ENCODE results near the gene RASL10A. TPM values are rescaled to one million over a fixed set of nuclear protein-coding genes. Genes with fewer than 3 reads are reported as not detected.
A peak's percentile ranks its signal among the peaks of the same experiment; 100 is the strongest.

The RASL10A gene
- total RNA-seq, 4 donors from 2014 or later: 0.85 to 9.0 (median 5.6) TPM; not detected in 1

DNA sequence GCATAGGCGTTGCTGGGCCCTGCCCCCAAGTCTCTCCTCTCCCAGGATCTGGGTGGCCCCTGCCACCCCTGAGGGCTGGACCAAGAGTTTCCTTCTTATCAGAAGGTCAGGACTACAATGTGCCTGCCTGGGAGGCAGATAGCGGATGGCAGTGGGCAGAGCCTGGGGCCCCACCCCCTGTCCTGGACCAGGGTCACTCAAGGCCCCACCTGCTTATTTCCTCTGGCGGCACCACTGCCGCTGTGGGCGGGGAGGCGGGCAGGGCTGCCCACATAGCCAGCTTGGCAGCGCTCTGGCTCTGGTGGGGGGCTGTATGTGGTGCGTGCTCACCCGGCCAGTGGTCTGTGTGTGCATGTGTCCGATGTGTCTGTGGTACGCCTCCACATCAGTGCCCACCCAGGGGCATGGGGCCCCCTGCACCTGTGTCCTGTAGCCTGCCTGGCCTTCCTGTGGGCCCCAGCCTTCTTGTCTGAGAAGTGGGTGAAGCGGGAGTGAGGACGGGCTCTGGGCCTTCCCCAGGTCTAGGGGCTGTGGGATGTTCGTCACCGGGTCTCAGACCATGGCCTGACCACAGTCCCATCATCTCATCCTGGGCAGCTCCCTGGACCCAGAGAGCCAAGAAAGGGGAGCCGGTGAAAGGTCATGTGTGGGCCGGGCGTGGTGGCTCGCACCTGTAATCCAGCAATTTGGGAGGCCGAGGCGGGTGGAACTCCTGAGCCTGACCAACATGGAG lies 6.0 kb downstream of the RASL10A start:
- peak in 2 of 3 donors; percentile 63 to 80 for DNase-seq
- Histone ChIP-seq H3K9me3 (no peaks in the 10 kb centered on the region), H3K4me3 (peak overlapping the region in 2 of 4 donors; percentile 85 to 86), H3K4me1 (peaks cover 16 to 66% (median 31%) of the 10 kb centered on the region in 4 donors), H3K27me3 (peaks cover 0 to 2% of the 10 kb centered on the region in 2 donors), H3K27ac (peak overlapping the region; percentile 12 to 86 (median 42)), H3K36me3 (no peaks in the 10 kb centered on the region)
- TF ChIP-seq, protein P1, sequence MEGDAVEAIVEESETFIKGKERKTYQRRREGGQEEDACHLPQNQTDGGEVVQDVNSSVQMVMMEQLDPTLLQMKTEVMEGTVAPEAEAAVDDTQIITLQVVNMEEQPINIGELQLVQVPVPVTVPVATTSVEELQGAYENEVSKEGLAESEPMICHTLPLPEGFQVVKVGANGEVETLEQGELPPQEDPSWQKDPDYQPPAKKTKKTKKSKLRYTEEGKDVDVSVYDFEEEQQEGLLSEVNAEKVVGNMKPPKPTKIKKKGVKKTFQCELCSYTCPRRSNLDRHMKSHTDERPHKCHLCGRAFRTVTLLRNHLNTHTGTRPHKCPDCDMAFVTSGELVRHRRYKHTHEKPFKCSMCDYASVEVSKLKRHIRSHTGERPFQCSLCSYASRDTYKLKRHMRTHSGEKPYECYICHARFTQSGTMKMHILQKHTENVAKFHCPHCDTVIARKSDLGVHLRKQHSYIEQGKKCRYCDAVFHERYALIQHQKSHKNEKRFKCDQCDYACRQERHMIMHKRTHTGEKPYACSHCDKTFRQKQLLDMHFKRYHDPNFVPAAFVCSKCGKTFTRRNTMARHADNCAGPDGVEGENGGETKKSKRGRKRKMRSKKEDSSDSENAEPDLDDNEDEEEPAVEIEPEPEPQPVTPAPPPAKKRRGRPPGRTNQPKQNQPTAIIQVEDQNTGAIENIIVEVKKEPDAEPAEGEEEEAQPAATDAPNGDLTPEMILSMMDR (IDR thresholded peaks at IDR 0.05): no peak
- TF ChIP-seq POLR2A (IDR thresholded peaks at IDR 0.05): no peak

DNA sequence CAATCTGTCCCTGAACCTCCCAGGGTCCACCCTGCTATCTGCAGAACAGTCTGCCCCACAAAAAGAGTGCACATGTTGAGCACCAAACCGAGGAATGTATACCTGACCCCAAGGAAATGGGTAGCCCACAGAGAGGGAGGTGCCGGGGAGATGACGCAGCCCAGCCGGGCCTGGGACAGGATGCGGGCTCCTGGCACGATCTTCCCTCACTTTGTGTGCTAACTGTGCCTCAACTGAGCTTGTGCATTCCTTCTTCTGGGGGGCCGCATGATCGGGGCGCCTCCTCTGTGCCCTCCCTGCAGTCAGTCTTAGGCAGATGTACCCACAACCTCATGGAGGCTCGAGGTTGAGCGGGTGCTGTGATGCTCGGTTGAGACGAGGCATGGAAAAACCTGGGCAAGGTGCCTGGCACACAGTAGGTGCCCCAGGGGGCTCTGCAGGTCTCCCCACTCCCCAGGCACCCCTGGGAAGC lies 6.7 kb downstream of the RASL10A start:
- Histone ChIP-seq H3K27ac (peak overlapping the region in 3 of 4 donors; percentile 42 to 86 (median 54)), H3K27me3 (no peaks in the 10 kb centered on the region), H3K9me3 (no peaks in the 10 kb centered on the region), H3K4me3 (peak overlapping the region in 2 of 4 donors; percentile 85 to 86), H3K4me1 (peaks cover 14 to 59% (median 28%) of the 10 kb centered on the region in 4 donors), H3K36me3 (no peaks in the 10 kb centered on the region)
- DNase-seq: peak in 1 of 3 donors; percentile 63
- TF ChIP-seq POLR2A (IDR thresholded peaks at IDR 0.05): no peak
- TF ChIP-seq, protein P1 (IDR thresholded peaks at IDR 0.05): no peak

DNA sequence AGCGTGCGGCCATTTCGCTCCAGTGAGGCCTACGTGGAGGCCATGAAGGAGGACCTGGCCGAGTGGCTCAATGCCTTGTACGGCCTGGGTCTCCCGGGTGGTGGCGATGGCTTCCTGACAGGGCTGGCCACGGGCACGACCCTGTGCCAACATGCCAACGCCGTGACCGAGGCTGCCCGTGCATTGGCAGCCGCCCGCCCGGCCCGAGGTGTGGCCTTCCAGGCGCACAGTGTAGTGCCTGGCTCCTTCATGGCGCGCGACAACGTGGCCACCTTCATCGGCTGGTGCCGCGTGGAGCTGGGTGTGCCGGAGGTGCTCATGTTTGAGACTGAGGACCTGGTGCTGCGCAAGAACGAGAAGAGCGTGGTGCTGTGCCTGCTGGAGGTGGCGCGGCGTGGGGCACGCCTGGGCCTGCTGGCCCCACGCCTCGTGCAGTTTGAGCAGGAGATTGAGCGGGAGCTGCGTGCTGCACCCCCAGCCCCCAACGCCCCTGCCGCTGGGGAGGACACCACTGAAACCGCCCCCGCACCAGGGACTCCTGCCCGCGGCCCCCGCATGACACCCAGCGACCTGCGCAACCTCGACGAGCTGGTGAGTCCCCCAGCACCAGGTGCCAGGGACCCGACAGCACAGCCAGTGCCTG lies 7.2 kb downstream of the RASL10A start:
- Histone ChIP-seq H3K4me1 (peaks cover 8 to 56% (median 25%) of the 10 kb centered on the region in 4 donors), H3K27me3 (no peaks in the 10 kb centered on the region), H3K9me3 (no peaks in the 10 kb centered on the region), H3K4me3 (peak overlapping the region in 2 of 4 donors; percentile 85 to 86), H3K27ac (peak overlapping the region in 3 of 4 donors; percentile 42 to 90 (median 86)), H3K36me3 (no peaks in the 10 kb centered on the region)
- TF ChIP-seq, protein P1 (IDR thresholded peaks at IDR 0.05): no peak
- no peak for TF ChIP-seq POLR2A (IDR thresholded peaks at IDR 0.05)
- peak in 1 of 3 donors; percentile 47 for DNase-seq

DNA sequence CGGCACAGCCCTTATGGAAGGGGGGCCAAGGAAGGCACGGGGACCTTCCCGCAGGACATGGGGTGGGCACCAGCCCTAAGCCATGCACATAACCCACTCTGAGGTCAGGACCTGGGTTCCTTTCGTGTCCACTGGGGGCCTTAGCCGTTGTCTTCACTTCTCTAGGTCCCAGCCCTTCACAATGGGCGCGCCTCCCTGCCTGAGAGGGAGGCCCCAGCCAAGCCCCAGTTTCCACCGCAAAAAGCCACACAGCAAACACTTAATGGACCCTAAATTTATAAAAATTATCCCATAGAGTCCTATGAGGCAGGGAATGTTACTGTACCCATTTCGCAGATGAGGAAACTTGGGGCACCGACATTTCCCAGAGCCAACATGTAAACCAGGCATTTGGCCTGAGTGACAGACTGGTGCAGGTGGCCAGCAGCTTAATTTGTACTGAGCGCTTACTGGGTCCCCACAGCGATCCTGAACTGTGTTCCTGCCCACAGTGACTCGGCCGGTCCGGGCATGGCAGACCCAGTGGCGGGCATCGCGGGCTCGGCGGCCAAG lies 7.8 kb downstream of the RASL10A start:
- peak overlapping the region; percentile 75 to 90 (median 84) for H3K27ac ChIP-seq
- H3K4me3 ChIP-seq: peak overlapping the region; percentile 60 to 86 (median 82)
- no peaks in the 10 kb centered on the region for H3K36me3 ChIP-seq
- no peaks in the 10 kb centered on the region for H3K9me3 ChIP-seq
- TF ChIP-seq POLR2A (IDR thresholded peaks at IDR 0.05): no peak
- TF ChIP-seq, protein P1 (IDR thresholded peaks at IDR 0.05): no peak
- no peaks in the 10 kb centered on the region for H3K27me3 ChIP-seq
- peak in 1 of 3 donors; percentile 46 for DNase-seq
- peaks cover 8 to 56% (median 25%) of the 10 kb centered on the region in 4 donors for H3K4me1 ChIP-seq

DNA sequence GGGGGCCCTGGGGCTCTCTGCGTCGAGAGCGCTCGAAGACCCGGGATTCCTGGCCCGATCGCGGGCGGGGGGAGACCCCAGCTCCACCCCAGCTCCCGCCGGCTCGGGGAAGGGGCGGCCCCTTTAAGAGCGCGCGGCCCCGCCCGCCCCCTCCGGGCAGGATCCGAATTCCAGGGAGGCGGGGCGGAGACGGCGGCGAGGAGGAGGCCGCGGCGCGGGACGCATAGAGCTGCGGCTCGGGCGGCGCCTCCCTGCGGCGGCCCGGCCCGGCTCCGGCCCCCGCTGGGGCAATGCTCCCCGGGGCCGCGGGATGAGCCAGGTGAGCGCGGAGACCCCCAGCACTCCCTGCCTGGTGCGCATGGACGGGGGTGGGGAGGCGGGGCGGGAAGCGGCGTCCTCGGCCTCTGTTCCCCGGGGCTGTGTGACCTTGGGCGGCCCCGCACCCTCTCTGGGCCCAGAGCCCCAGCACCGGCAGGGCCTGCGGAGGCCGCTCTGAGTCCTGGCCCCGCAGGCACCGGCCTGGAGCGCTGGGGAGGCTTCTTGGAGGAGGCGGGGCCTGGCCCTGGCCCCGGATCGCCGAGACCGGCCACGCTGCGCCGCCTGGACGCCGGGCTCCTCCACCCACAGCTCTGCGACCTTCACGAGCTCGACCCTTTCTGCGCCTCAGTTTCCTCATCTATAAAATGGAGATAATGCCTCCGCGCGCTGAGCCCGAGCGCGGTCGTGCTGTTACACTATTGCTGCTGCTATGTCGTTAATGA lies 8.5 kb downstream of the RASL10A start:
- DNase-seq: peak; percentile 37 to 90 (median 85)
- peak overlapping the region; percentile 60 to 86 (median 82) for H3K4me3 ChIP-seq
- no peaks in the 10 kb centered on the region for H3K27me3 ChIP-seq
- peak overlapping the region; percentile 75 to 90 (median 84) for H3K27ac ChIP-seq
- peak; percentile 25 to 29 for TF ChIP-seq POLR2A (IDR thresholded peaks at IDR 0.05)
- TF ChIP-seq, protein P1 (IDR thresholded peaks at IDR 0.05): peak in 2 of 6 experiments; percentile 5 to 10
- no peaks in the 10 kb centered on the region for H3K9me3 ChIP-seq
- peaks cover 8 to 60% (median 25%) of the 10 kb centered on the region in 4 donors for H3K4me1 ChIP-seq
- no peaks in the 10 kb centered on the region for H3K36me3 ChIP-seq

Measured in Peyer's patch (tissue), 4 donors.